Activated CD8-positive, alpha-beta T cell treated with anti-CD3 and anti-CD28 coated beads for 36 hours (primary cell): ENCODE data around the gene NBAS. TPM values are rescaled to one million over a fixed set of nuclear protein-coding genes. Genes with fewer than 3 reads are reported as not detected.
A peak's percentile ranks its signal among the peaks of the same experiment; 100 is the strongest.

ENCODE experiments used
- ATAC-seq: fragments of 200-7000 bp; cut with Tn5 transposase; one replicate; pipeline ENCODE4 v1.10.0; 2021; ENCODE audit warnings: mild to moderate bottlenecking, moderate library complexity
- CTCF ChIA-PET: fragments of 350-600 bp; sonication (Branson Sonifier 250); formaldehyde crosslinking; loops from one replicate; lab custom pipeline; 2021; ENCODE audit warnings: antibody characterized with exemption; lab: Charles Lee
- POLR2A ChIA-PET: fragments of 350-600 bp; sonication (Branson Sonifier 250); formaldehyde crosslinking; loops from one replicate; lab custom pipeline; 2021; ENCODE audit warnings: antibody characterized with exemption; lab: Charles Lee
- DNase-seq: peaks from one replicate; pipeline ENCODE4 v3.0.0-alpha.2; 2020
- H3K27ac Mint-ChIP-seq: one replicate; pipeline ENCODE4 v1.8.0; 2021; ENCODE audit warnings: mild to moderate bottlenecking, mixed read lengths
- H3K27me3 Mint-ChIP-seq: one replicate; pipeline ENCODE4 v1.8.0; 2021; ENCODE audit warnings: mixed read lengths
- H3K36me3 Mint-ChIP-seq: one replicate; pipeline ENCODE4 v1.8.0; 2021; ENCODE audit warnings: low read depth, mixed read lengths
- H3K4me1 Mint-ChIP-seq: one replicate; pipeline ENCODE4 v1.8.0; 2021; ENCODE audit warnings: low read depth, mixed read lengths
- H3K4me3 Mint-ChIP-seq: one replicate; pipeline ENCODE4 v1.8.0; 2021; ENCODE audit warnings: mild to moderate bottlenecking, moderate library complexity, mixed read lengths
- H3K9me3 Mint-ChIP-seq: one replicate; pipeline ENCODE4 v1.8.0; 2021; ENCODE audit warnings: mixed read lengths
- intact Hi-C: fragments of 100-400 bp; cut with micrococcal nuclease; formaldehyde crosslinking; loops from one replicate; pipeline ENCODE4 v1.10.0; 2022
- total RNA-seq, 2 experiments: library from RNA; stranded (reverse); gene quantifications; one replicate each; pipeline ENCODE4 v1.2.3, GENCODE V29; 2021
- TF ChIP-seq, protein P1 (sequence below): fragments of 200-600 bp; IDR thresholded peaks from one replicate; pipeline ENCODE4 v1.8.0; 2022; ENCODE audit warnings: antibody characterized with exemption, mild to moderate bottlenecking

NBAS gene
- total RNA-seq, 2 experiments from 2014 or later, result 40.9 to 41.9 TPM

GRCh38 chr2:15593327-15593705 lies 32.2 kb upstream of the NBAS start:
- ChIA-PET POLR2A (interaction anchor here (1.2 kb wide), 1 partner anchor 9 kb away, joined by 3 read pairs; no protein-coding TSS in a partner anchor), CTCF (interaction anchor here (3.6 kb wide), 1 partner anchor 16 kb away, joined by 13 read pairs; no protein-coding TSS in a partner anchor)
- ATAC-seq (no peak), DNase-seq (no peak)
- Mint-ChIP-seq H3K27ac (peak overlapping the region; percentile 69), H3K36me3 (peaks cover 42% of the 10 kb centered on the region), H3K9me3 (no peaks in the 10 kb centered on the region), H3K27me3 (no peaks in the 10 kb centered on the region), H3K4me3 (peak overlapping the region; percentile 86), H3K4me1 (peaks cover 36% of the 10 kb centered on the region)
- intact Hi-C loops, result no loop called here
- TF ChIP-seq, protein P1, sequence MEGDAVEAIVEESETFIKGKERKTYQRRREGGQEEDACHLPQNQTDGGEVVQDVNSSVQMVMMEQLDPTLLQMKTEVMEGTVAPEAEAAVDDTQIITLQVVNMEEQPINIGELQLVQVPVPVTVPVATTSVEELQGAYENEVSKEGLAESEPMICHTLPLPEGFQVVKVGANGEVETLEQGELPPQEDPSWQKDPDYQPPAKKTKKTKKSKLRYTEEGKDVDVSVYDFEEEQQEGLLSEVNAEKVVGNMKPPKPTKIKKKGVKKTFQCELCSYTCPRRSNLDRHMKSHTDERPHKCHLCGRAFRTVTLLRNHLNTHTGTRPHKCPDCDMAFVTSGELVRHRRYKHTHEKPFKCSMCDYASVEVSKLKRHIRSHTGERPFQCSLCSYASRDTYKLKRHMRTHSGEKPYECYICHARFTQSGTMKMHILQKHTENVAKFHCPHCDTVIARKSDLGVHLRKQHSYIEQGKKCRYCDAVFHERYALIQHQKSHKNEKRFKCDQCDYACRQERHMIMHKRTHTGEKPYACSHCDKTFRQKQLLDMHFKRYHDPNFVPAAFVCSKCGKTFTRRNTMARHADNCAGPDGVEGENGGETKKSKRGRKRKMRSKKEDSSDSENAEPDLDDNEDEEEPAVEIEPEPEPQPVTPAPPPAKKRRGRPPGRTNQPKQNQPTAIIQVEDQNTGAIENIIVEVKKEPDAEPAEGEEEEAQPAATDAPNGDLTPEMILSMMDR, result no peak

- no peaks in the 10 kb centered on the region for H3K27me3 Mint-ChIP-seq
- ChIA-PET CTCF (interaction anchor here (1.5 to 2.2 kb wide), 3 partner anchors 10 to 45 kb away, joined by 4 to 13 read pairs (median 6); no protein-coding TSS in a partner anchor), POLR2A (interaction anchor here (0.7 to 3.1 kb wide), 9 partner anchors 10 to 416 kb away, joined by 3 to 17 read pairs (median 4); partner anchors contain the start of gene NBAS)
- peaks cover 34% of the 10 kb centered on the region for H3K36me3 Mint-ChIP-seq
- peak within 1 kb of the TSS; percentile 86 for H3K4me3 Mint-ChIP-seq
- no peaks in the 10 kb centered on the region for H3K9me3 Mint-ChIP-seq
- peaks cover 36% of the 10 kb centered on the region for H3K4me1 Mint-ChIP-seq
- ATAC-seq, result peak; percentile 97
- H3K27ac Mint-ChIP-seq, result peak within 1 kb of the TSS; percentile 93
- TF ChIP-seq, protein P1, result no peak
- intact Hi-C loops, result no loop called here
- peak; percentile 84 for DNase-seq
Observed at GRCh38 chr2:15591692-15592463, 30.7 kb upstream of the NBAS start, which contains the start of gene DDX1. Gene DDX1, plus strand, starts transcription at chr2:15591868. Its CDS starts 66 bp downstream, at chr2:15591934.

- H3K4me3 Mint-ChIP-seq, result peak overlapping the region; percentile 86
- peaks cover 31% of the 10 kb centered on the region for H3K36me3 Mint-ChIP-seq
- no peaks in the 10 kb centered on the region for H3K27me3 Mint-ChIP-seq
- H3K9me3 Mint-ChIP-seq, result no peaks in the 10 kb centered on the region
- peaks cover 34% of the 10 kb centered on the region for H3K4me1 Mint-ChIP-seq
- ATAC-seq (no peak), DNase-seq (no peak)
- ChIA-PET CTCF (interaction anchor here (1.5 to 2.2 kb wide), 3 partner anchors 10 to 45 kb away, joined by 4 to 13 read pairs (median 6); no protein-coding TSS in a partner anchor), POLR2A (interaction anchor here (0.7 to 3.1 kb wide), 9 partner anchors 10 to 416 kb away, joined by 3 to 17 read pairs (median 4); partner anchors contain the start of gene NBAS)
- peak overlapping the region; percentile 93 for H3K27ac Mint-ChIP-seq
- TF ChIP-seq, protein P1, result no peak
- intact Hi-C loops, result no loop called here
Observed at GRCh38 chr2:15591373-15591691, 30.2 kb upstream of the NBAS start.

DNA sequence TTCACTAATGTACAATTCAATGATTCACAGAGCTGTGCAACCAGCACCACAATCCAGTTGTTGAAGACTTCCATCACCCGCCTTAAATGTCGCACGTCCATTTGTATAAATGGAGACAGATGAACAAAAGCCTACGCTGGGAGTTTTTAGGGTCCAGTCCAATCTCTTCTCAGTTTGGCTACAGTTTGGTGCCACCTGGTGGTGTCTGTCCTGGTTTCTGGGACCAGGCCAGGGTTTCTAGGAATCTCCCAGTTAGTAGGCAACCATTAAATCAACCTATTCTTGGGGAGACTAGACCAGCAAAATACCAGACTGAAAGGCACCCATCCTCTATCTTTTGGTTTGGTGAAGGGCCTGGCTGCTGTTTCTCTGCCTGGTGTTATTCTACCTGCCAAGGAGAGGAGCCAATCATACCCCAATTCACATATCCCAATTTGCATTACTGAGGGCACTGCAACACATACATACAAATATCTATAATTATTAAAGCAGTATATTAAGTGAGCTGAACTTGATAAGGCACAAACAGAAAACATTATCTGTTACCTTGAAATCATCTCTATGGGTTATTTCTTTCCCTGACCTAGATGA lies 27.3 kb upstream of the NBAS start:
- TF ChIP-seq, protein P1, result peak; percentile 33
- POLR2A ChIA-PET, result no interaction called here
- Mint-ChIP-seq H3K27ac (no peak overlapping the region), H3K27me3 (no peaks in the 10 kb centered on the region), H3K4me1 (peaks cover 14% of the 10 kb centered on the region), H3K36me3 (peaks cover 14% of the 10 kb centered on the region), H3K9me3 (no peaks in the 10 kb centered on the region), H3K4me3 (no peak overlapping the region)
- intact Hi-C loops, result loop anchor here (10.0 kb wide), 1 partner anchor 414 kb away; no protein-coding TSS in a partner anchor
- DNase-seq (peak; percentile 58), ATAC-seq (no peak)
- CTCF ChIA-PET, result interaction anchor here (0.9 to 4.5 kb wide), 7 partner anchors 11 to 685 kb away, joined by 3 to 33 read pairs (median 3); no protein-coding TSS in a partner anchor
